NCI-H2107 treated with DMSO at 0.1 percent for 48 hours (cell line): ENCODE measurements around the gene RMND5A.
A peak's percentile ranks its signal among the peaks of the same experiment; 100 is the strongest.

Experiments
- DNase-seq: peaks from one replicate; lab custom pipeline; 2025; ENCODE audit not compliant: unreplicated experiment; lab: John Stamatoyannopoulos, UW

The RMND5A gene

GRCh38 chr2:86825693-86826381 lies 105.7 kb downstream of the RMND5A start:
- DNase-seq: peak; percentile 51

GRCh38 chr2:86826951-86827350 lies 106.9 kb downstream of the RMND5A start:
- no peak for DNase-seq
